ENCODE results near the gene INPP4B. TPM values are rescaled to one million over a fixed set of nuclear protein-coding genes. Genes with fewer than 3 reads are reported as not detected.
A peak's percentile ranks its signal among the peaks of the same experiment; 100 is the strongest.

INPP4B gene
- total and polyA plus RNA-seq, 7 donors, result 4.2 to 27.3 (median 17.2) TPM

DNA sequence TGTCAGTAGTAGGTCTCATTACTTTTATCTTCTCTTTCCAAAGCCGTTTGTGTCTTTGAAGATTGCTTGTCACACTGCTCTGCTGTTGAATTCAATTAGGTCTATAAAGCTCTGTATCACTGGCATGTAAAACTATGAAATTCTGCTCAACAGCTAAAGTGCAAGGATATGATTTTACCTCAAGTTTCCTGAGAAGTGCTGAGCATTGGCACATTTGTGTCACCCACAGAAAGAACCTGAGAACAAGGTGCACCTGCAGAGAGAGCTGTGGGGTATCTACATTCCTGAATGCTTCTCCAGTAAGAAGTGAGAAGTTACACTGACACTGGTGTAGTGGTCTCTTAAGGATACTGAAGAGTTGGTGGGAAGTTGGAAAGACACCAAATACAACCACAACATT lies 274.0 kb downstream of the INPP4B start:
- intact Hi-C loops (cut with DNase I), result no loop called here
- WGBS, 2 donors, result 69 to 77% methylated on average over 1 of the region's 1 CpG
- DNase-seq, result no peak
- peaks cover 0 to 9% (median 3%) of the 10 kb centered on the region in 4 donors for H3K4me1 ChIP-seq
- H3K27me3 ChIP-seq, result no peaks in the 10 kb centered on the region
- no peak overlapping the region for H3K4me3 ChIP-seq
- H3K36me3 ChIP-seq, result no peaks in the 10 kb centered on the region
- H3K9me3 ChIP-seq, result no peaks in the 10 kb centered on the region
- TF ChIP-seq, protein P1, sequence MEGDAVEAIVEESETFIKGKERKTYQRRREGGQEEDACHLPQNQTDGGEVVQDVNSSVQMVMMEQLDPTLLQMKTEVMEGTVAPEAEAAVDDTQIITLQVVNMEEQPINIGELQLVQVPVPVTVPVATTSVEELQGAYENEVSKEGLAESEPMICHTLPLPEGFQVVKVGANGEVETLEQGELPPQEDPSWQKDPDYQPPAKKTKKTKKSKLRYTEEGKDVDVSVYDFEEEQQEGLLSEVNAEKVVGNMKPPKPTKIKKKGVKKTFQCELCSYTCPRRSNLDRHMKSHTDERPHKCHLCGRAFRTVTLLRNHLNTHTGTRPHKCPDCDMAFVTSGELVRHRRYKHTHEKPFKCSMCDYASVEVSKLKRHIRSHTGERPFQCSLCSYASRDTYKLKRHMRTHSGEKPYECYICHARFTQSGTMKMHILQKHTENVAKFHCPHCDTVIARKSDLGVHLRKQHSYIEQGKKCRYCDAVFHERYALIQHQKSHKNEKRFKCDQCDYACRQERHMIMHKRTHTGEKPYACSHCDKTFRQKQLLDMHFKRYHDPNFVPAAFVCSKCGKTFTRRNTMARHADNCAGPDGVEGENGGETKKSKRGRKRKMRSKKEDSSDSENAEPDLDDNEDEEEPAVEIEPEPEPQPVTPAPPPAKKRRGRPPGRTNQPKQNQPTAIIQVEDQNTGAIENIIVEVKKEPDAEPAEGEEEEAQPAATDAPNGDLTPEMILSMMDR (IDR thresholded peaks at IDR 0.05), result no peak
- H3K27ac ChIP-seq, result no peak overlapping the region

DNA sequence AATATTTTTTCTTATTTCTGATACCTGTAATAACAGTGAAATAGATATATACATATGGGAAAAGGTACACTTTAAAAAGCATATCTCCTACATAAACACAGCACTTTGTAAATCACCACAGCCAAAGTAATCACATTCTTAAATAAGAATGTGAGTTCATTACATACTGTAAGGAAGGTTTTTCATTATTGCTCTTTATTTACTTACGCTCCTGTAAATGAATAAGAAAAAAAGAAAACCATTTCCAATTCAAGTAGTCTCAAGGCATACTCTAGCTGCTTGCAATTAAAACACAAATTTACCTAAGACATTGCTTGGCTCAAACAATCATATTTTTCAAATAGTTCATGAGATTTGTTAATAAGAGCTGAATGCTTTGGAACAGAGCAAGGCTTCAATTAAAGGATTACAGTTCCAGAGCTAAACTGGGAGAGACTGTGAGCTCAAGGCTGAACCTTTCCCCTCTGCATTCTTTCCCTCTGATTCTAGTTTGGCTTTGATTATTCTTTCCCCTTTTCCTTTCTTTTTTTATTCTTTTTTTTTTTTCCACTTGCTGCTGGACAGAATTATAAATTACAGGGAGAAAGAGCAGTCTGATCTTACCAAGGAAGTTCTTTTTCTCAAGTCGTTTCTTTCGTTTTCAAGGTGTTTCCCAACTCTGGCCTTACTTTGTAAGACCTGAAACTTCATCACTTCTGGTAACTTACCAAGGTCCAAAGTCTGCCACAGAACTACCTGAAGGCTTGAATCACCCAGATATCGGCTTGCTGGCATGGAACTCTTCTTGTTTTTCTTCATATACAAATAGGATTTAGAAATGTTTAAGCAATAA lies 278.3 kb downstream of the INPP4B start:
- DNase-seq, result no peak
- TF ChIP-seq EP300 (IDR thresholded peaks at IDR 0.05) (no peak), POLR2A (IDR thresholded peaks at IDR 0.05) (no peak)
- TF ChIP-seq, protein P1 (IDR thresholded peaks at IDR 0.05), result no peak
- 15 to 37% methylated on average over 4 of the region's 4 CpGs for WGBS, 2 donors
- intact Hi-C loops (cut with DNase I), result no loop called here
- Histone ChIP-seq H3K4me3 (peak overlapping the region in 1 of 4 donors; percentile 2), H3K27me3 (no peaks in the 10 kb centered on the region), H3K9me3 (no peaks in the 10 kb centered on the region), H3K4me1 (peaks cover 0 to 9% (median 3%) of the 10 kb centered on the region in 4 donors), H3K27ac (peak overlapping the region in 3 of 4 donors; percentile 11 to 64 (median 23)), H3K36me3 (no peaks in the 10 kb centered on the region)

DNA sequence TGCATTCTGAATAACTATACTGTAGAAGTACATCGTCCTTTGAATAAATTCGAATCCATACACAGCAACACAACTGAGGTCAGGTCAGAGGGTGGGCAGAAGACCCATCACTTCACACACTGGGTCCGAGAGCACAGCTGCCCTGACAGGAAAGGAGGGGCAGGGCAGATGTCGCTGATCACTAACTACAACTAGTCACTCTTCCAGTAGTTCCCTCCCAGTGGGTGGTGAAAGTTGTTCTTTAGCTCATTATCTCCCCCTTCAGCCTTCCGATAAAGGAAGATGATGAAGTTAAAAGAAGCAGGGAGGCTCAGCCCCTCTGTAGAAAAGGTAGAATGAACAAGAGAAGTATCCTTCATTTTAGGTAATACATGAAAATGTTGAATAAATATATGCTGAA lies 278.9 kb downstream of the INPP4B start:
- TF ChIP-seq, protein P1 (IDR thresholded peaks at IDR 0.05), result no peak
- TF ChIP-seq EP300 (IDR thresholded peaks at IDR 0.05), result no peak
- TF ChIP-seq POLR2A (IDR thresholded peaks at IDR 0.05), result no peak
- no peak for TF ChIP-seq POLR2AphosphoS5 (IDR thresholded peaks at IDR 0.05)
- intact Hi-C loops (cut with DNase I), result no loop called here
- H3K4me1 ChIP-seq, result peaks cover 0 to 9% (median 3%) of the 10 kb centered on the region in 4 donors
- no peaks in the 10 kb centered on the region for H3K9me3 ChIP-seq
- no peaks in the 10 kb centered on the region for H3K27me3 ChIP-seq
- H3K4me3 ChIP-seq, result no peak overlapping the region
- H3K27ac ChIP-seq, result peak overlapping the region in 1 of 4 donors; percentile 38
- H3K36me3 ChIP-seq, result no peaks in the 10 kb centered on the region
- 42 to 48% methylated on average over 5 of the region's 5 CpGs for WGBS, 2 donors
- no peak for DNase-seq

DNA sequence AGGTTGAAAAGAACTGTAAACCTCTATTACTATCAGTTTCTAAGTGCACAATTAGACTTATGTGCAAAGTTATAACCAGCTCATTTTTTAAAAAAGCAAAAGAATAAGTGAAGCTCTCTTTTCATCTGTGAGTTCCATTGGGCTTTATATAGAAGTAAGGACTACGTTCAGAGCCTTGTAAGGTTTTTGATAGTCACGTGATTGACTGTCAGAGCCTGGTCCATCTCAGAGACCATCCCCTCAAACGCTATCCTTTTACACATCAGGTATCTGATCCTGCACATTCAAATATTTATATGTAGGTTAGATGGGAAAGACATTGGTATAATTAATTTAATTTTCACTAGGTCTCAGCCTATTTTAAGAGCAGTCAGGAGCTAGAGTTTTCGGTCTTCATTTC lies 279.3 kb downstream of the INPP4B start:
- Histone ChIP-seq H3K27ac (peak overlapping the region in 1 of 4 donors; percentile 38), H3K27me3 (no peaks in the 10 kb centered on the region), H3K9me3 (no peaks in the 10 kb centered on the region), H3K4me3 (no peak overlapping the region), H3K4me1 (peaks cover 0 to 9% (median 3%) of the 10 kb centered on the region in 4 donors), H3K36me3 (no peaks in the 10 kb centered on the region)
- intact Hi-C loops (cut with DNase I), result no loop called here
- 71 to 75% methylated on average over 4 of the region's 4 CpGs for WGBS, 2 donors
- TF ChIP-seq, protein P1 (IDR thresholded peaks at IDR 0.05), result no peak
- TF ChIP-seq POLR2A (IDR thresholded peaks at IDR 0.05) (no peak), EP300 (IDR thresholded peaks at IDR 0.05) (no peak), POLR2AphosphoS5 (IDR thresholded peaks at IDR 0.05) (no peak)
- no peak for DNase-seq

DNA sequence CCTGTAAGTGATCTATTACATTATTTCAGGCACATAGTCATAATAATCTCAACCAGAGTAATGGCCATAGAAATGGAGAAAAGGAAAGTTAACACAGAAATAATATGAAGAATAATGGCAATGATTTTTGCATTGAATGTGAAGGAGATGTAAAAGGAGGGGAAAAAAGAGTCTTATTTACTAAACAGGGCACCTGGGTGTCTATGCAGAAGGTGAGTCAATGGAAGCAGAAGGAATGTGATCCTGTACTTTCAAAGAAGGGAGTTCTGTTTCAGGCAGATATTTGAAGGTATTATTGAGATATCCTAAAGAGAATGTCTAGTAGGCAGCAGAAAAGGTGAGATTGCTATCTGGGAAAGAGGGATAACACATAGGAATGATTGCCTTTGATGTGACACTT lies 279.9 kb downstream of the INPP4B start:
- TF ChIP-seq EP300 (IDR thresholded peaks at IDR 0.05), result no peak
- TF ChIP-seq, protein P1 (IDR thresholded peaks at IDR 0.05), result no peak
- TF ChIP-seq POLR2A (IDR thresholded peaks at IDR 0.05), result no peak
- TF ChIP-seq POLR2AphosphoS5 (IDR thresholded peaks at IDR 0.05), result no peak
- DNase-seq, result no peak
- Histone ChIP-seq H3K4me1 (peaks cover 0 to 9% (median 3%) of the 10 kb centered on the region in 4 donors), H3K9me3 (no peaks in the 10 kb centered on the region), H3K27me3 (no peaks in the 10 kb centered on the region), H3K4me3 (no peak overlapping the region), H3K27ac (no peak overlapping the region), H3K36me3 (no peaks in the 10 kb centered on the region)
- intact Hi-C loops (cut with DNase I), result no loop called here
